ENCODE data around the gene NDST1. TPM values are rescaled to one million over a fixed set of nuclear protein-coding genes. Genes with fewer than 3 reads are reported as not detected.

The NDST1 gene
- total and polyA plus RNA-seq, 2 donors (not counting 3 experiments of a cell fraction or from before 2014, with no cell fraction given) = 38.6 to 102 TPM

DNA sequence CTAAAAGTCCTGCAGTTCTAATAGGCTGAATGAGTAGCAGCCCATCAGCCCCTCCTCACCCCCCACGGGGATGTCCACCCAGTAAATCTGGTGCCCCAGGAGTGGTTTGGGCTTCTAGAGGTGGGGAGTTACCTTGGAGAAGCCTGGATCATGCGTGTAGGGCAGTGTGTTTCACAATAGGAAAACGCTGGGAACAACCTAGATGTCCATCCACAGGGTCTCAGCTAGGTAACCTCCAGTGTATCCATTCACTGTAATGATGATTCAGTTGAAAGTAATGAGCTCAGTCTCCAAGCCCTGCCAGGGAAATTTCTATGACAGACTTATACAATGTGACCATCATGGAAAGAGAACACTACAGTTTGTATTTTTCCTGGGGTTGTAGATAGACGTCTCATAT, 51.8 kb downstream of the NDST1 start:
- ChIA-PET POLR2A (no interaction called here), CTCF (interaction anchor here (0.8 to 7.6 kb wide), 29 partner anchors 10 to 287 kb away, joined by 3 to 123 read pairs (median 4); partner anchors contain the start of genes IRGM, MYOZ3, RBM22 and SMIM3)
- H2AFZ ChIP-seq (ENCODE audit: low read depth, low read length) = no peak overlapping the region
- TF ChIP-seq EZH2 (IDR thresholded peaks at IDR 0.05; ENCODE audit: borderline replicate concordance, low read depth, low read length, severe bottlenecking) (no peak), FOS (IDR thresholded peaks at IDR 0.05; ENCODE audit: borderline replicate concordance, insufficient read depth, low read length) (no peak), MYC (IDR thresholded peaks at IDR 0.05; ENCODE audit: low read depth, low read length) (no peak), POLR2AphosphoS5 (IDR thresholded peaks at IDR 0.05; ENCODE audit: insufficient read depth, low read depth, low read length) (no peak), POLR2A (IDR thresholded peaks at IDR 0.05; ENCODE audit: low read depth, low read length) (no peak), JUN (IDR thresholded peaks at IDR 0.05; ENCODE audit: borderline replicate concordance, insufficient read depth, insufficient read length, low read depth) (no peak)
- TF ChIP-seq, protein P1, sequence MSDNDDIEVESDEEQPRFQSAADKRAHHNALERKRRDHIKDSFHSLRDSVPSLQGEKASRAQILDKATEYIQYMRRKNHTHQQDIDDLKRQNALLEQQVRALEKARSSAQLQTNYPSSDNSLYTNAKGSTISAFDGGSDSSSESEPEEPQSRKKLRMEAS (IDR thresholded peaks at IDR 0.05; ENCODE audit: insufficient read depth, insufficient read length) = no peak
- TF ChIP-seq, protein P2, sequence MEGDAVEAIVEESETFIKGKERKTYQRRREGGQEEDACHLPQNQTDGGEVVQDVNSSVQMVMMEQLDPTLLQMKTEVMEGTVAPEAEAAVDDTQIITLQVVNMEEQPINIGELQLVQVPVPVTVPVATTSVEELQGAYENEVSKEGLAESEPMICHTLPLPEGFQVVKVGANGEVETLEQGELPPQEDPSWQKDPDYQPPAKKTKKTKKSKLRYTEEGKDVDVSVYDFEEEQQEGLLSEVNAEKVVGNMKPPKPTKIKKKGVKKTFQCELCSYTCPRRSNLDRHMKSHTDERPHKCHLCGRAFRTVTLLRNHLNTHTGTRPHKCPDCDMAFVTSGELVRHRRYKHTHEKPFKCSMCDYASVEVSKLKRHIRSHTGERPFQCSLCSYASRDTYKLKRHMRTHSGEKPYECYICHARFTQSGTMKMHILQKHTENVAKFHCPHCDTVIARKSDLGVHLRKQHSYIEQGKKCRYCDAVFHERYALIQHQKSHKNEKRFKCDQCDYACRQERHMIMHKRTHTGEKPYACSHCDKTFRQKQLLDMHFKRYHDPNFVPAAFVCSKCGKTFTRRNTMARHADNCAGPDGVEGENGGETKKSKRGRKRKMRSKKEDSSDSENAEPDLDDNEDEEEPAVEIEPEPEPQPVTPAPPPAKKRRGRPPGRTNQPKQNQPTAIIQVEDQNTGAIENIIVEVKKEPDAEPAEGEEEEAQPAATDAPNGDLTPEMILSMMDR (IDR thresholded peaks at IDR 0.05; ENCODE audit: extremely low read depth in 1 of 2, insufficient read depth in 1 of 2, low read depth in 1 of 2, low read length in 2 of 2) = no peak
- DNase-seq (ENCODE audit: low read depth, low spot score) (no peak), FAIRE-seq (no peak)
- H4K20me1 ChIP-seq (replicated peaks; ENCODE audit: control insufficient read depth, extremely low read depth, insufficient read depth, low read length) = no peaks in the 10 kb centered on the region
- H3K27ac ChIP-seq (ENCODE audit: insufficient read depth, low read depth, low read length) = no peak overlapping the region
- dilution Hi-C loops (cut with MboI; ENCODE audit: extremely low pct_ligation_motif_present, low sequenced_read_pairs) = no loop called here
- no peaks in the 10 kb centered on the region for H3K9me1 ChIP-seq (replicated peaks; ENCODE audit: control insufficient read depth, extremely low read depth, insufficient read depth, low read length)
- no peak overlapping the region for H3K9ac ChIP-seq (replicated peaks; ENCODE audit: extremely low read depth, insufficient read depth, low read length)
- intact Hi-C loops (cut with micrococcal nuclease) = loop anchor here (2.0 kb wide), 2 partner anchors 31 to 101 kb away; no protein-coding TSS in a partner anchor
- BruUV-seq (replicated peaks) = no TSS peak
- no peak overlapping the region for H3K4me2 ChIP-seq (ENCODE audit: insufficient read depth, low read length)
- no peaks in the 10 kb centered on the region for H3K79me2 ChIP-seq (ENCODE audit: control insufficient read depth, insufficient read depth, low read length)
- no peaks in the 10 kb centered on the region for H3K27me3 ChIP-seq (ENCODE audit: control insufficient read depth in 2 of 2, insufficient read depth in 2 of 2, low read length in 2 of 2)
- peaks cover 0 to 11% of the 10 kb centered on the region in 2 experiments for H3K36me3 ChIP-seq (ENCODE audit: control insufficient read depth in 2 of 2, extremely low read depth in 1 of 2, insufficient read depth in 2 of 2, low read length in 2 of 2)
- no peaks in the 10 kb centered on the region for H3K9me3 ChIP-seq (replicated peaks; ENCODE audit: control insufficient read depth, insufficient read depth, low read length)
- H3K4me3 ChIP-seq (replicated peaks in 1 of 3; ENCODE audit: insufficient read depth in 1 of 3, low read depth in 1 of 3, low read length in 3 of 3) = no peak overlapping the region
- no peaks in the 10 kb centered on the region for H3K4me1 ChIP-seq (ENCODE audit: control insufficient read depth, extremely low read depth, insufficient read depth, low read length)

Data from endothelial cell of umbilical vein (primary cell).